HG03060 (cell line): Measurements from ENCODE around the gene ADCY10.

Experiments used
- ATAC-seq: cut with Tn5 transposase; IDR thresholded peaks from one replicate; pipeline ENCODE4 v1.9.1; 2021; ENCODE audit warnings: low read depth, moderate number of reproducible peaks; ENCODE audit not compliant: unreplicated experiment

Gene ADCY10

GRCh38 chr1:167761400-167761799 lies 152.5 kb downstream of the ADCY10 start:
- ATAC-seq = no peak
